Measurements from ENCODE around the gene RALGAPA2. TPM values are rescaled to one million over a fixed set of nuclear protein-coding genes. Genes with fewer than 3 reads are reported as not detected.

Gene RALGAPA2
- total and polyA plus RNA-seq, 2 donors (not counting 3 experiments of a cell fraction or from before 2014, with no cell fraction given), result 10.0 to 46.8 TPM

DNA sequence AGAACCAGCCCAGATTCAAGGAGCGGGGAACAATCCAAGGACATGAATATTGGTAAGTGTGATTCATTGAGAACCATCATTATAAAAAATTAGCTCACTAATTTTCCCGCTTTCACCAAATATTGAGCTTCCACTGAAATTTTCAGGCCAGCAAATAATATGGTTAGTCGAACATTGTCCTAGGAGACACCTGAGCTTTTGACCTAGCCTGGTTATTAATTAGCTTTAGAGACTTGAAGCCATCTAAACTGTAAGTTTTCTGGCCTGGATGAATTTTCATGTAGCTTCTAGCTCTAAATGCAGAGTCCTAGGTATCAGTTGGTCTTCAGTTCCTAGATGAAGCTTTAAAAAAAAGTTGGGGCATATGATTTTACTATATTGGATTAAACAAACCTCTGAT lies 17.1 kb upstream of the RALGAPA2 start:
- dilution Hi-C loops (cut with MboI; ENCODE audit: extremely low pct_ligation_motif_present, low sequenced_read_pairs), result no loop called here
- DNase-seq (ENCODE audit: low read depth, low spot score) (no peak), FAIRE-seq (no peak)
- Histone ChIP-seq H3K9me1 (replicated peaks; ENCODE audit: control insufficient read depth, extremely low read depth, insufficient read depth, low read length) (no peaks in the 10 kb centered on the region), H3K27ac (ENCODE audit: insufficient read depth, low read depth, low read length) (no peak overlapping the region), H3K36me3 (ENCODE audit: control insufficient read depth in 2 of 2, extremely low read depth in 1 of 2, insufficient read depth in 2 of 2, low read length in 2 of 2) (no peaks in the 10 kb centered on the region), H2AFZ (ENCODE audit: low read depth, low read length) (no peak overlapping the region), H3K9me3 (replicated peaks; ENCODE audit: control insufficient read depth, insufficient read depth, low read length) (no peaks in the 10 kb centered on the region), H4K20me1 (replicated peaks; ENCODE audit: control insufficient read depth, extremely low read depth, insufficient read depth, low read length) (no peaks in the 10 kb centered on the region), H3K4me2 (ENCODE audit: insufficient read depth, low read length) (no peak overlapping the region), H3K79me2 (ENCODE audit: control insufficient read depth, insufficient read depth, low read length) (no peaks in the 10 kb centered on the region), H3K9ac (replicated peaks; ENCODE audit: extremely low read depth, insufficient read depth, low read length) (no peak overlapping the region), H3K4me1 (ENCODE audit: control insufficient read depth, extremely low read depth, insufficient read depth, low read length) (peaks cover 48% of the 10 kb centered on the region), H3K4me3 (replicated peaks in 1 of 3; ENCODE audit: insufficient read depth in 1 of 3, low read depth in 1 of 3, low read length in 3 of 3) (no peak overlapping the region), H3K27me3 (ENCODE audit: control insufficient read depth in 2 of 2, insufficient read depth in 2 of 2, low read length in 2 of 2) (no peaks in the 10 kb centered on the region)
- TF ChIP-seq, protein P1, sequence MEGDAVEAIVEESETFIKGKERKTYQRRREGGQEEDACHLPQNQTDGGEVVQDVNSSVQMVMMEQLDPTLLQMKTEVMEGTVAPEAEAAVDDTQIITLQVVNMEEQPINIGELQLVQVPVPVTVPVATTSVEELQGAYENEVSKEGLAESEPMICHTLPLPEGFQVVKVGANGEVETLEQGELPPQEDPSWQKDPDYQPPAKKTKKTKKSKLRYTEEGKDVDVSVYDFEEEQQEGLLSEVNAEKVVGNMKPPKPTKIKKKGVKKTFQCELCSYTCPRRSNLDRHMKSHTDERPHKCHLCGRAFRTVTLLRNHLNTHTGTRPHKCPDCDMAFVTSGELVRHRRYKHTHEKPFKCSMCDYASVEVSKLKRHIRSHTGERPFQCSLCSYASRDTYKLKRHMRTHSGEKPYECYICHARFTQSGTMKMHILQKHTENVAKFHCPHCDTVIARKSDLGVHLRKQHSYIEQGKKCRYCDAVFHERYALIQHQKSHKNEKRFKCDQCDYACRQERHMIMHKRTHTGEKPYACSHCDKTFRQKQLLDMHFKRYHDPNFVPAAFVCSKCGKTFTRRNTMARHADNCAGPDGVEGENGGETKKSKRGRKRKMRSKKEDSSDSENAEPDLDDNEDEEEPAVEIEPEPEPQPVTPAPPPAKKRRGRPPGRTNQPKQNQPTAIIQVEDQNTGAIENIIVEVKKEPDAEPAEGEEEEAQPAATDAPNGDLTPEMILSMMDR (IDR thresholded peaks at IDR 0.05; ENCODE audit: extremely low read depth in 1 of 2, insufficient read depth in 1 of 2, low read depth in 1 of 2, low read length in 2 of 2), result no peak
- TF ChIP-seq GATA2 (IDR thresholded peaks at IDR 0.05; ENCODE audit: insufficient read depth, insufficient read length, low read depth, low read length), result no peak
- intact Hi-C loops (cut with micrococcal nuclease), result no loop called here
- BruUV-seq (replicated peaks), result no TSS peak
- CTCF ChIA-PET, result interaction anchor here (1.1 to 1.8 kb wide), 4 partner anchors 17 to 96 kb away, joined by 3 to 7 read pairs (median 6); partner anchors contain the start of gene RALGAPA2
- POLR2A ChIA-PET, result no interaction called here

DNA sequence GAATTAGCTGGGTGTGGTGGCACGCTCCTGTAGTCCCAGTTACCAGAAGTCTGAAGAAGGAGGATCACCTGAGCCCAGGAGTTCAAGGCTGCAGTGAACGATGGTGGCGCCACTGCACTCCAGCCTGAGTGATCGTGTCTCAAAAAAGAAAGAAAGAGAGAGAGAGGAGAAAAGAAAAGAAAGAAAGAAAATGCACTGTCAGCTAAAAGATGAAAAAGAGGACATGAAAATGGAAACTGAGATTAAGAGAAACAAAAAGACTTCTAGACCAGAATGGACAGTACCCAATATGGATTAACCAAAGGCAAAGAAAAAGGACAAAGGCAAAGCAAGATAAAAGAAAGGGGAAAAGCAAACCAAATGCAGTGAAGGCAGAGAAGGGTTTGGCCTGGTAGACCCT lies 9.0 kb upstream of the RALGAPA2 start:
- no TSS peak for BruUV-seq (replicated peaks)
- FAIRE-seq, result no peak

More for the DNA sequence above, 9.0 kb upstream of the RALGAPA2 start:
- no peaks in the 10 kb centered on the region for H3K4me1 ChIP-seq (ENCODE audit: control insufficient read depth, extremely low read depth, insufficient read depth, low read length)
- no peaks in the 10 kb centered on the region for H3K79me2 ChIP-seq (ENCODE audit: control insufficient read depth, insufficient read depth, low read length)
- H3K27ac ChIP-seq (ENCODE audit: insufficient read depth, low read depth, low read length), result no peak overlapping the region
- H3K4me3 ChIP-seq (replicated peaks in 1 of 3; ENCODE audit: insufficient read depth in 1 of 3, low read depth in 1 of 3, low read length in 3 of 3), result no peak overlapping the region
- H2AFZ ChIP-seq (ENCODE audit: low read depth, low read length), result no peak overlapping the region
- ChIA-PET CTCF (no interaction called here), POLR2A (no interaction called here)
- no peak overlapping the region for H3K9ac ChIP-seq (replicated peaks; ENCODE audit: extremely low read depth, insufficient read depth, low read length)
- intact Hi-C loops (cut with micrococcal nuclease), result no loop called here
- no peaks in the 10 kb centered on the region for H3K9me3 ChIP-seq (replicated peaks; ENCODE audit: control insufficient read depth, insufficient read depth, low read length)
- no peak overlapping the region for H3K4me2 ChIP-seq (ENCODE audit: insufficient read depth, low read length)
- TF ChIP-seq, protein P1 (IDR thresholded peaks at IDR 0.05; ENCODE audit: extremely low read depth in 1 of 2, insufficient read depth in 1 of 2, low read depth in 1 of 2, low read length in 2 of 2), result no peak
- no peak for TF ChIP-seq POLR2AphosphoS5 (IDR thresholded peaks at IDR 0.05; ENCODE audit: insufficient read depth, low read depth, low read length)
- TF ChIP-seq EZH2 (IDR thresholded peaks at IDR 0.05; ENCODE audit: borderline replicate concordance, low read depth, low read length, severe bottlenecking), result no peak
- no peak for TF ChIP-seq GATA2 (IDR thresholded peaks at IDR 0.05; ENCODE audit: insufficient read depth, insufficient read length, low read depth, low read length)
- H4K20me1 ChIP-seq (replicated peaks; ENCODE audit: control insufficient read depth, extremely low read depth, insufficient read depth, low read length), result no peaks in the 10 kb centered on the region
- no peaks in the 10 kb centered on the region for H3K9me1 ChIP-seq (replicated peaks; ENCODE audit: control insufficient read depth, extremely low read depth, insufficient read depth, low read length)
- H3K27me3 ChIP-seq (ENCODE audit: control insufficient read depth in 2 of 2, insufficient read depth in 2 of 2, low read length in 2 of 2), result no peaks in the 10 kb centered on the region
- H3K36me3 ChIP-seq (ENCODE audit: control insufficient read depth in 2 of 2, extremely low read depth in 1 of 2, insufficient read depth in 2 of 2, low read length in 2 of 2), result no peaks in the 10 kb centered on the region
- dilution Hi-C loops (cut with MboI; ENCODE audit: extremely low pct_ligation_motif_present, low sequenced_read_pairs), result no loop called here
- DNase-seq (ENCODE audit: low read depth, low spot score), result no peak

All from endothelial cell of umbilical vein (primary cell).